LNCaP clone FGC (cell line): ENCODE results near the gene DOCK7.

Experiments
- DNase-seq: peaks from one replicate; pipeline ENCODE4 v3.0.0-alpha.2; 2011; ENCODE audit warnings: low read depth
- H3K4me3 ChIP-seq: 2 replicates; pipeline ENCODE4 v1.5.1; 2011; ENCODE audit warnings: mild to moderate bottlenecking, low read depth, low read length, control low read depth
- TF ChIP-seq, protein P1 (sequence below): IDR thresholded peaks from 2 replicates; pipeline ENCODE4 v1.5.1; 2012; ENCODE audit warnings: mild to moderate bottlenecking; ENCODE audit not compliant: control insufficient read depth, insufficient read depth; ENCODE audit errors: extremely low read depth

Gene DOCK7

DNA sequence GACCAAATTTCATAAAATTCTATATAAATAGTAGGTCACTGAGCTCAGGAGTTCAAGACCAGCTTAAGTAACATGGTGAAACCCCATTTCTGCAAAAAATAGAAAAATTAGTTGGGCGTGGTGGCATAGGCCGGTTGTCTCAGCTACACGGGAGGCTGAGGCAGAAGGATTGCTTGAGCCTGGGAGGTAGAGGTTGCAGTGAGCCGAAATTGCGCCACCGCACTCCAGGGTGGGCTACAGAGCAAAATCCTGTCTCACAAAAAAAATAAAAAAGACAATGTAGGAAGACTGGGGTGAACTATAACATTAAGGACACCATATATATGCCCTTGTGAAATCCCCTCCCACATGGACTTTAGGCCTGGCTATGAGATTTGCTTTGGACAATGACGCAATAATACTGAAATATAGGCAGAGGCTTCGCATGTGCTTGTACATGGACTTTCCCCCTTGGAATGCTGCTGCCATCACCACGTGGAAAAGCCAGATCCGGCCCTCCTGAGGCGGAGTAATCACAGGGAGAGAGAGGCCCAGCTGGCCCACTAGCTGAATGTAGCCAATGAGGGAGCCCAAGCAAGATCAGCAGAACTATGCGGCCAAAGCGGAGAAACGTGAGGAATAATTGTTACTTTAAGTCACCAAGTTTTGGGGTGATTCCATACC lies 264.5 kb downstream of the DOCK7 start:
- no peak for DNase-seq
- no peak overlapping the region for H3K4me3 ChIP-seq
- TF ChIP-seq, protein P1, sequence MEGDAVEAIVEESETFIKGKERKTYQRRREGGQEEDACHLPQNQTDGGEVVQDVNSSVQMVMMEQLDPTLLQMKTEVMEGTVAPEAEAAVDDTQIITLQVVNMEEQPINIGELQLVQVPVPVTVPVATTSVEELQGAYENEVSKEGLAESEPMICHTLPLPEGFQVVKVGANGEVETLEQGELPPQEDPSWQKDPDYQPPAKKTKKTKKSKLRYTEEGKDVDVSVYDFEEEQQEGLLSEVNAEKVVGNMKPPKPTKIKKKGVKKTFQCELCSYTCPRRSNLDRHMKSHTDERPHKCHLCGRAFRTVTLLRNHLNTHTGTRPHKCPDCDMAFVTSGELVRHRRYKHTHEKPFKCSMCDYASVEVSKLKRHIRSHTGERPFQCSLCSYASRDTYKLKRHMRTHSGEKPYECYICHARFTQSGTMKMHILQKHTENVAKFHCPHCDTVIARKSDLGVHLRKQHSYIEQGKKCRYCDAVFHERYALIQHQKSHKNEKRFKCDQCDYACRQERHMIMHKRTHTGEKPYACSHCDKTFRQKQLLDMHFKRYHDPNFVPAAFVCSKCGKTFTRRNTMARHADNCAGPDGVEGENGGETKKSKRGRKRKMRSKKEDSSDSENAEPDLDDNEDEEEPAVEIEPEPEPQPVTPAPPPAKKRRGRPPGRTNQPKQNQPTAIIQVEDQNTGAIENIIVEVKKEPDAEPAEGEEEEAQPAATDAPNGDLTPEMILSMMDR: no peak

DNA sequence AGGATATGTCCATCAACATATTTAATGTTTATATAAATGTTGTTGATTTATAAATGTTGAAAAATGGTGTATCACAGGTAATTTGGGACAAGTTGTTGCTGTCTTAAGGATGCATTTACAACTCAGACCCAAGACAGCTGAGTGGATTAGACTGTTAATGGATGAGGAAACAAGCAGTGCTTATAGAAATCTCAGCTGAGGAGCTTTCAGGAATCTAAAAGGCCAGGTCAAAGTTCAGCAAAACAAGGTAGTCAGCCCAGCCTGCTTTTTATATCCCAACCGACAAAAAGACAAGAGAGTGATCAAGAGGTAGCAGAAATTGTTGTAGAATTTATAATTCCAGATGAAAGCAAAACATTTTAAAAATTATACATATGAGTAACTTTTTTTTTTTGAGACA lies 268.0 kb downstream of the DOCK7 start:
- DNase-seq: no peak
- H3K4me3 ChIP-seq: no peak overlapping the region
- TF ChIP-seq, protein P1: no peak

DNA sequence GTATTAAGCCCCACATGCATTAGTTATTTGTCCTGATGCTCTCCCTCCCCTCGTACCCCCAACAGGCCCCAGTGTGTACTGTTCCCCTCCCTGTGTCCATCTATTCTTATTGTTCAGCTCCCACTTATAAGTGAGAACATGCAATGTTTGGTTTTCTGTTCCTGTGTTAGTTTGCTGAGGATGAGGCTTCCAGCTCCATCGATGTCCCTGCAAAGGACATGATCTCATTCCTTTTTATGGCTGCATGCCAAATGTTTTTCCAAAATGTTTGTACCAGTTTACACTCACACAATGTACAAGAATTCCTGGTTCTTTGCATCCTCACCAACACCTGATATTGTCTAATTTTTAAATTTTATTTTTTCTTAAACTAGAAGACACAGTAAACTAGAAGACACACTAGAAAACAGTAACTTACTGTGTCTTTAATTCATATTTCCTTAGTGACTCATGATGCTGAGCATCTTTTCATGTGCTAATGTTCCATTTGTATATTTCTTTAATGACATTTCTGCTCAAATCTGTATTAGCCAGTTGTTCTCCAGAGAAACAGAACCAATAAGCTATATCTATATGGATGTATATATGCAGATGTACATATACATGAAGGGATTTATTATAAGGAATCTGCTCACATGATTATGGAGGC lies 270.7 kb downstream of the DOCK7 start:
- no peak overlapping the region for H3K4me3 ChIP-seq
- no peak for DNase-seq
- TF ChIP-seq, protein P1: no peak

DNA sequence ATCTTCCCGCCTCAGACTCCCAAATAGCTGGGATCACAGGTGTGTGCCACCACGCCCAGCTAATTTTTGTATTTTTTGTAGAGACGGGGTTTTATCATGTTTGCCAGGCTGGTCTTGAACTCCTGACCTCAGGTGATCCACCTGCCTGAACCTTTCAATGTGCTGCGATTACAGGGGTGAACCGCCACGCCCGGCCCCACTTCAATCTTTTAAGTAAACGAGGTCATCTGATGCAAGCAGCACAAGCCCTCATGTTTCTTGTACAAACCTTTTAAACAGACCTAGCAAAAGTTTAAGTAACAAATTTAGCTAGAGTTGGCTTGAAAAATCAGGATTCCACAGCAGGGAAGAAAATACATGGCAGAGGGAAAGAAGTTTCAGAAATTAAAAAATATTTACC lies 272.5 kb downstream of the DOCK7 start:
- TF ChIP-seq, protein P1: no peak
- no peak overlapping the region for H3K4me3 ChIP-seq
- no peak for DNase-seq

DNA sequence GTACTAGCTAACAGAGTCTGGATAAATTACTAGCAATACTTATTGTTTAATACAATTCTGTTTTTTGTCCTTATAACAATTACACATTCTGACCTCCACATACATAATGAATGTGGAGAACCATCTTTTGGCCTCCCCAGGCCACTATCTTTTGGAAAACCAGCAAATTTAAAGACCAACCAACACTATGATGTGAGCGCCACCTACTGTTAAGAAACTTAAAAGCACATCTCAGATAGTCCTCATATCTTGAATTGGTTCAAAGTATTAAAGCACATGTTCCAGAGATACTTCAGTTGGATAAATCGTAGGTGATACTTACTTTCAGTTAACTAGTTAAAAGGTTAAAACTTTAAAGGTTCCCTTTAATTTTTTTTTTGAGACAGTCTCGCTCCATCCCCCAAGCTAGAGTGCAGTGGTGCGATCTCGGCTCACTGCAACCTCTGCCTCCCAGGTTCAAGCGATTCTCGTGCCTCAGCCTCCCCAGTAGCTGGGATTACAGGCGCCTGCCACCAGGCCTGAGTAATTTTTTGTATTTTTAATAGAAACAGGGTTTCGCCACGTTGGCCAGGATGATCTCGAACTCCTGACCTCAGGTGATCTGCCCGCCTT lies 280.7 kb downstream of the DOCK7 start:
- DNase-seq: no peak
- no peak overlapping the region for H3K4me3 ChIP-seq
- TF ChIP-seq, protein P1: peak; percentile 69

DNA sequence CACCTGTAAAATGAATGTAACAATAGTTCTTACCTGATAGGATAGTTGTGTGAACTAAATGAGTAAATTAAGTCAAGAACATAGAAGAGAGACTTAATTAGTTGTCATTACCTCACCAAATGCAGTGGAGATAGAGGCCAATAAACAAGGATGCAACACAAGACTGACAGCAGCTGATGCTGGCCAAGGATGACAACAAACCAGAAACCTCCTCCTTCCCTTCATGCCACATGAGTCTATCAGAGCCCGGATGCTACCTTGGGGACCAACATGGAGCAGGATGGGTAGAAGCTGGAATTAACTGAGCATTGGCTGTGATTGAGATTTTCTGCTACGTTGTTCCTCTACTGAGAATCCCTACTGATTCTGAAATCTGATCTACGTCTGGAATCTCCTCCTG lies 281.6 kb downstream of the DOCK7 start:
- TF ChIP-seq, protein P1: no peak
- no peak for DNase-seq
- no peak overlapping the region for H3K4me3 ChIP-seq
